DMS79 treated with DMSO at 0.1 percent for 48 hours (cell line): ENCODE results near the gene STARD13.

Source experiments
- DNase-seq: peaks from one replicate; lab custom pipeline; 2025; lab: John Stamatoyannopoulos, UW

Gene STARD13

DNA sequence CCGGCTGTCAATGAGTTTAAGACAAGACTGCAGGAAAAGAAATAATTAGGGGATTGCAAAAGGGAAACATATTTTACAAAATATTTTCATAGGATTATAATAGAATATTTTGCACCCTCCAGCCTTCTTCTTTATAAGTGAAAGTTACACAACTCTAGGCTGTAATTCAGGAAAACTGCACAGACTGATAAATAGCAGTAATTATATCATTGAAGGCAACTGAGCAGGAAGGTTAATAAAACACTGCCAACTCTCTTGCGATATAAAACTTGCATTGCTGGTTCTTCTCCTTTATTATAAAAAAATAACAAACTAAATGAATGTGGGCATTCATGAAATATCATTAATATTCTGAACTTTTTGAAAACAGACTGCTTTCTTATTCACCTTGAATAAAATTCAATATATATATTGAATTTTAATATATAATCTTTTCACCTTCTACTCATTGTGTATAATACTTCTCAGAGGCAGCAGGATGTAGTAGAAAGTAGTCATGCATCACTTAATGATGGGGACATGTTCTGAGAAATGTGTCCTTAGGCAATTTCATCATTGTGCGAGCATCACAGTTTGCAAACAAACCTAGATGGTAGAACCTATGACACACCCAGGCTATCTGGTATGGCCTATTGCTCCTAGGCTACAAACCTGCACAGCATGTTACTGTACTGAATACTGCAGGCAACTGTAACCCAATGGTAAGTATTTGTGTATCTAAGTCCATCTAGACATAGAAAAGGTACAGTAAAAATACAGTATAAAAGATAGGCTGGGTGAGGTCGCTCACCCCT, 24.9 kb upstream of the STARD13 start:
- DNase-seq, result no peak

DNA sequence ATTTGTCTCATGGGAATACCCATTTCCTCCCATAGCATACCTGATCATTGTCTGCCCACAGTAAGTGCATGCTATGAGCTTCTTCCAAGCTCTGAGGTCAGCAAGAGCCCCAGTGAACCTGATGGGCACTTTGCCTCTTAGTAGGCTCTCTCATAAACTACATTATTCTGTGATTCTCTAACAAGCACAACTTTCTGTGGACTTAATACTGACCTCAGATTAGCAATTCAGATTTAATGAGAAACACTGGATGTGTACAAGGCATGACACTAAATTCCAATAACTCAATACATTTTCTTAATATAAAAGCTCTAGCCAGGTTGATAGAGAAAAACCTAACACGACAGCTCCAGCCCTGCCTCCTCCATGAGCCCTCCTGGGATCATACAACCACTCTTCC, 23.3 kb upstream of the STARD13 start:
- DNase-seq, result no peak

DNA sequence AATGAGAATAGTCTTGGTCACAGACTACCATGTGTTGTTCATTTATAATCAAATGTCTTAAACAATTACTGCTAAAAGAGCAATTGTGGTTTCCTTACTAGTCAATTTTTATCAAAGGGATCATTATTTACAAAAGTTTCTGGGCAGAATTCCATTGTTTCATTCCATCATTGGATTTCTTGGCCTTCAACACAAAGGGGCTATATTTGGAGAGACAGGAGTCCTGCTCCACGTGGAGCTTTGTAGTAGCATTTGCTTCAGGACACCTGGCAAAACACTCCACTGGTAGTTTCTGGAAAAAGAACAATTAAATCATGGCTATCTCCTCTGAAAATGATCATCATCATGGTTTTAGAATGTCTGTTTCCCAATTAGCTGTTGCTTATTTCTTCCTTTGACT, 22.3 kb upstream of the STARD13 start:
- DNase-seq, result no peak

GRCh38 chr13:33303855-33304597, 18.5 kb upstream of the STARD13 start:
- DNase-seq, result no peak

- DNase-seq, result no peak
Observed at GRCh38 chr13:33299626-33300025, 14.1 kb upstream of the STARD13 start.

GRCh38 chr13:33296793-33297425, 11.4 kb upstream of the STARD13 start:
- DNase-seq, result no peak

GRCh38 chr13:33292712-33293111, 7.2 kb upstream of the STARD13 start:
- no peak for DNase-seq

DNA sequence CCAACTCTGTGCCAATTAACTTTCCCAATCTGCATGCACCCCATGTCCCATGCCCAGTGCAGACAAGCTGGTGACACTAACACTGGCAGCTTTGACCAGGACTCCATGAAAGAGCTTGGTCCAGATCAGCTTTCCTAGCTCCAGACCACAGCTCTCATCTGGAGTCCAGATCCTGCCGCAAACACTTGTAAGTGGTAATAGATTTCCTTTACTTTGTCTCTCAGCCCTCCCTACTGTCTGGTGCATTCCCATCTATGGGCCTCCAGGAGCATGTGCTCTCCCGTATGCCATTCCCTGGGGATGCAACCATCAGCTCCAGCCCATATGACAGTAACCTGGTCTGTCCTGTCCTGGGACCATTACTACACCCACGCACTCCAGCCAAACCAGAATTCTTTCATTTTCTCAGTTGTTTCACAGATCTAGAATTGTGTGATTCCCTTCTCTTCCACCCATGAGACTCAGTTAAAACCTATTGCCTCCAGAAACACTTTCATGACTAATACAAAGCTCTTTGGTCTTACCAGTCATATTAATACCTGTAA, 4.9 kb upstream of the STARD13 start:
- no peak for DNase-seq

DNA sequence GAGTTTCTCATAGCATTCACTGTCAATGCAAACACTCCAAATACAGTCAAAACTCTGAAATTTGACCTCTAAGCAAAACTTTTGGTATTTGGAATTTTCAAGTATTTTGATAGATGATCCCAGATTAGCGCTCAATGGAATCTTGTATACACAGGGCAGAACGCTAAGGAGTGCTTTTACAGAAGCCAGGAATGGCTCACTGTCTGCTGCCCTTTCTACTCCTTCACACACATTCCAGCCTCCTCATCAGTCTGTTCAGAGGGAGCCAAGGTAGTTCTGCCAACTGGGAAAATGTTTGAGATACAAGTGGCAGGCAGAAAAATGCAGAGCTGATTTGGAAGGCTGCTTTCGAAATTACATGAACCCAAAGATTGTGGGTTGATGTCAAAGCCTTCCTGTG, 4.4 kb upstream of the STARD13 start:
- DNase-seq, result no peak

GRCh38 chr13:33287142-33287882, 1.8 kb upstream of the STARD13 start:
- no peak for DNase-seq

- DNase-seq, result no peak
Observed at GRCh38 chr13:33286128-33286527, 573 bp upstream of the STARD13 start.

DNA sequence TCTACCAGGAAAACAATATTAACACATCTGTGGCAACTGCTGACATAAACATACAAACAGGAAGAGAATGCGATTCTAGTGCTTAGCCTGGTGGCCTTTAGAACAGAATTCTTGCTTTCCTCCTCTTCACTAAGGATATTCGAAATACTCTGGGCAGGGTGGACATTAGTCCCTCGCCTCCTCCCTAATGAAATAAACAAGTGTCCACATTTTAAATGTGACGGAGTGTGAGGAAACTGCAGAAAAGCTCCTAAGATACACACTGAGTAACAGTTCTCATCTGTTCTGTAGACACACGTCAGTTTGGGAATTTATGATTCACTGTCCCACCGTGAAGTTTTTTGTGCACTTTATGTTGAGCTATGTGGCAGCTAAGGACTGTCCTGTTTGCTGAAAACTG, 639 bp downstream of the STARD13 start:
- DNase-seq, result no peak

- DNase-seq, result no peak
Observed at GRCh38 chr13:33284031-33284430, 1.5 kb downstream of the STARD13 start.

GRCh38 chr13:33283195-33283911, 2.2 kb downstream of the STARD13 start:
- no peak for DNase-seq

GRCh38 chr13:33281951-33282595, 3.5 kb downstream of the STARD13 start:
- no peak for DNase-seq

DNA sequence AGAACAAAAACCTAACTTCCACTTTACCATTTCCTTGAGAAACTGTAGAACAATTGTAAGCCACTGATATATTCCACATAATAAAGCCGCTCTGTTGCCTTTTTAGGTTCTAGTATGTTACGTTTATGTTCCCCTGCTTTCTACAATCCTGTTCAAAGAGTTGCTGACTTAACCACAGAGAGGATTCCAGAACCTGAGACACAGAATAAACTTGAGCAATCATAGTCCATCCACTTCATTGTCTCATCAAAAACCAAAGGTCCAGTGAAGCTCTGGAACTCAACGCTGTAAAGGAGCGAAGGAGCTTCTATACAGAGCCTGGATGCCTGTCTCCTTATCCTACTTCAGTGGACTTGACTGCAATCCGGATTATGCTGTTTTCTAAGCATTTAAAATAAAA, 4.6 kb downstream of the STARD13 start:
- no peak for DNase-seq

- no peak for DNase-seq
Observed at GRCh38 chr13:33280279-33280905, 5.2 kb downstream of the STARD13 start.

- no peak for DNase-seq
Observed at GRCh38 chr13:33279414-33280278, 5.9 kb downstream of the STARD13 start.

DNA sequence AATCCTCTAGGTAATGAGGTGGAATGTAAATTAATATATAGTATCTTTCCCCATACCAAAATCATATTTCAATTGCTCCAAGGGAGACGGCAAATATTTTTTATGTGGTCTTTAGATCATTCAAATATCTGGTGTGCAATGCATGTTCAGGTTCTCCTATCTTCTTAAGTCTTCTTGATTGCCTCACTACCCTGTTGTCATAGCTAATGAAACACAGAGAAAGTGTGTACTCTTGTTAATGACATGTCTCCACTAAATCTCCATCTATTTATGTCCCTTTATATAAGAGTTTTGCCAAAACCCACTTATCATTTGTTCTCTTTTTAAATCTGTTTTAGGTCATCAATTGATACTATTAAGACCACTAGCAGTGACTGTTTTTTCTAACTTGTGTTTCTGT, 6.6 kb downstream of the STARD13 start:
- no peak for DNase-seq
